Measurements from ENCODE around the gene RYR3.
"Not testable (repeated sequence)": the region's sequence is repeated elsewhere in the genome, so short reads cannot be mapped to it uniquely, and the experiment has no call there.

The RYR3 gene

GRCh38 chr15:33524274-33524673, 213.5 kb downstream of the RYR3 start:
- no peak for DNase-seq

- no peak for DNase-seq
Observed at GRCh38 chr15:33526532-33526931, 215.8 kb downstream of the RYR3 start.

GRCh38 chr15:33533197-33533596, 222.4 kb downstream of the RYR3 start:
- no peak for DNase-seq

- DNase-seq: no peak
Observed at GRCh38 chr15:33534642-33535041, 223.9 kb downstream of the RYR3 start.

- DNase-seq: no peak
Observed at GRCh38 chr15:33535135-33535534, 224.4 kb downstream of the RYR3 start.

GRCh38 chr15:33539825-33540573, 229.2 kb downstream of the RYR3 start:
- no peak for DNase-seq

- no peak for DNase-seq
Observed at GRCh38 chr15:33543957-33544356, 233.2 kb downstream of the RYR3 start.

GRCh38 chr15:33545866-33546265, 235.1 kb downstream of the RYR3 start:
- no peak for DNase-seq

GRCh38 chr15:33547876-33548275, 237.1 kb downstream of the RYR3 start:
- no peak for DNase-seq

GRCh38 chr15:33551860-33552259, 241.1 kb downstream of the RYR3 start:
- no peak for DNase-seq

- no peak for DNase-seq
Observed at GRCh38 chr15:33553157-33553556, 242.4 kb downstream of the RYR3 start.

- no peak for DNase-seq
Observed at GRCh38 chr15:33559207-33559890, 248.6 kb downstream of the RYR3 start.

GRCh38 chr15:33561407-33561806, 250.6 kb downstream of the RYR3 start:
- DNase-seq: no peak

GRCh38 chr15:33561967-33562366, 251.2 kb downstream of the RYR3 start:
- DNase-seq: no peak

GRCh38 chr15:33565094-33565493, 254.3 kb downstream of the RYR3 start:
- no peak for DNase-seq

GRCh38 chr15:33567652-33568051, 256.9 kb downstream of the RYR3 start:
- no peak for DNase-seq

GRCh38 chr15:33569036-33569435, 258.3 kb downstream of the RYR3 start:
- DNase-seq: no peak

GRCh38 chr15:33577911-33578310, 267.1 kb downstream of the RYR3 start:
- not testable (repeated sequence) for DNase-seq

GRCh38 chr15:33580526-33580925, 269.8 kb downstream of the RYR3 start:
- DNase-seq: no peak

GRCh38 chr15:33581032-33581431, 270.3 kb downstream of the RYR3 start:
- no peak for DNase-seq

- DNase-seq: no peak
Observed at GRCh38 chr15:33584797-33585196, 274.0 kb downstream of the RYR3 start.

GRCh38 chr15:33586786-33587697, 276.3 kb downstream of the RYR3 start:
- no peak for DNase-seq

- no peak for DNase-seq
Observed at GRCh38 chr15:33587773-33588172, 277.0 kb downstream of the RYR3 start.

- no peak for DNase-seq
Observed at GRCh38 chr15:33592864-33593263, 282.1 kb downstream of the RYR3 start.
